A549 (cell line): ENCODE results near the gene ACE. TPM values are rescaled to one million over a fixed set of nuclear protein-coding genes. Genes with fewer than 3 reads are reported as not detected.

Experiments used
- ATAC-seq, 2 experiments: fragments of 200-7000 bp in 1 of 2; fragments of >200 bp in 1 of 2; cut with Nextera tagmentation in 1 of 2; cut with Tn5 transposase in 1 of 2; 3 replicates each; pipeline versions ENCODE4 v1.8.0 to v1.9.1; 2018 to 2020; ENCODE audit warnings: mild to moderate bottlenecking in 1 of 2, moderate library complexity in 1 of 2
- CTCF ChIA-PET: fragments of 300-600 bp; sonication (Branson Sonifier 250); formaldehyde crosslinking; extraction: SDS; loops from one replicate; lab custom pipeline; 2021; ENCODE audit warnings: antibody characterized with exemption, inconsistent platforms; lab: Yijun Ruan, JAX
- POLR2A ChIA-PET: fragments of 350-600 bp; formaldehyde crosslinking; extraction: SDS; loops from one replicate; lab custom pipeline; 2021; ENCODE audit warnings: antibody characterized with exemption, inconsistent platforms; lab: Yijun Ruan, JAX
- DNase-seq, 2 experiments: peaks; one replicate each; pipeline versions ENCODE4 v3.0.0 to v3.0.0-alpha.2; 2011 to 2016; ENCODE audit warnings: low read depth in 1 of 2, low spot score in 1 of 2
- FAIRE-seq: peaks from 2 replicates; lab custom pipeline; 2011; peaks lifted over from hg19 to GRCh38; lab: Jason Lieb, UNC
- H3K27ac ChIP-seq, 2 experiments: fragments of >200 bp; sonication (Bioruptor Twin); formaldehyde crosslinking; 3 replicates each; pipeline ENCODE4 v1.5.1; 2016 to 2017
- H3K4me1 ChIP-seq: fragments of >200 bp; sonication (Bioruptor Twin); formaldehyde crosslinking; 3 replicates; pipeline ENCODE4 v1.6.1; 2016
- H3K4me2 ChIP-seq: fragments of >200 bp; sonication (Bioruptor Twin); formaldehyde crosslinking; 3 replicates; pipeline ENCODE4 v1.6.1; 2016
- H3K4me3 ChIP-seq: fragments of >200 bp; sonication (Bioruptor Twin); formaldehyde crosslinking; 3 replicates; pipeline ENCODE4 v1.5.1; 2016
- H3K9me3 ChIP-seq: fragments of >200 bp; sonication (Bioruptor Twin); formaldehyde crosslinking; 3 replicates; pipeline ENCODE4 v1.6.1; 2016
- BCL3 ChIP-seq: fragments of >200 bp; sonication (Bioruptor Twin); formaldehyde crosslinking; IDR thresholded peaks from 3 replicates; pipeline ENCODE4 v1.6.1; 2016
- CBX2 ChIP-seq: fragments of 200-600 bp; sonication (generic); IDR thresholded peaks from 2 replicates; pipeline ENCODE4 v1.6.1; 2016; ENCODE audit warnings: low read depth, mild to moderate bottlenecking, borderline replicate concordance
- CBX8 ChIP-seq: fragments of 200-600 bp; sonication (generic); IDR thresholded peaks from 2 replicates; pipeline ENCODE4 v1.6.1; 2016
- CHD4 ChIP-seq: fragments of 200-600 bp; sonication (generic); IDR thresholded peaks from 2 replicates; pipeline ENCODE4 v1.6.1; 2016; ENCODE audit warnings: antibody characterized with exemption, mild to moderate bottlenecking, borderline replicate concordance
- ESRRA ChIP-seq: fragments of 150-350 bp; IDR thresholded peaks from 2 replicates; pipeline ENCODE4 v1.6.1; 2014; ENCODE audit warnings: mild to moderate bottlenecking, low read length, borderline replicate concordance
- FOSL2 ChIP-seq, 2 experiments: fragments of 450-650 bp in 1 of 2; fragments of >200 bp in 1 of 2; sonication (Bioruptor Twin) in 1 of 2; formaldehyde crosslinking; IDR thresholded peaks; 2 replicates each; pipeline versions ENCODE4 v1.5.0 to v1.6.1; 2016 to 2020; ENCODE audit warnings: mild to moderate bottlenecking in 1 of 2, moderate library complexity in 1 of 2
- JUNB ChIP-seq: fragments of >200 bp; sonication (Bioruptor Twin); formaldehyde crosslinking; IDR thresholded peaks from 2 replicates; pipeline ENCODE4 v1.6.1; 2016
- KDM1A ChIP-seq: fragments of 200-600 bp; sonication (generic); IDR thresholded peaks from 2 replicates; pipeline ENCODE4 v1.6.1; 2016; ENCODE audit warnings: low read depth, mild to moderate bottlenecking
- KDM5A ChIP-seq: fragments of 200-600 bp; sonication (generic); IDR thresholded peaks from 2 replicates; pipeline ENCODE4 v1.6.1; 2016; ENCODE audit warnings: antibody characterized with exemption, mild to moderate bottlenecking
- MAFK ChIP-seq: fragments of 450-650 bp; IDR thresholded peaks from 2 replicates; pipeline ENCODE4 v1.6.1; 2014; ENCODE audit not compliant: partially characterized antibody
- MAZ ChIP-seq: fragments of 150-350 bp; IDR thresholded peaks from 2 replicates; pipeline ENCODE4 v1.6.1; 2014; ENCODE audit warnings: antibody characterized with exemption, low read depth, low read length, borderline replicate concordance
- MYC ChIP-seq: IDR thresholded peaks from 2 replicates; pipeline ENCODE4 v1.6.1; 2012; ENCODE audit warnings: mild to moderate bottlenecking, inconsistent platforms, low read length, improper control_type of control experiment, borderline replicate concordance
- PBX3 ChIP-seq: IDR thresholded peaks from 2 replicates; pipeline ENCODE4 v1.6.1; 2012
- POLR2AphosphoS2 ChIP-seq: conservative IDR thresholded peaks from 2 replicates; pipeline ENCODE4 v1.6.1; 2012; ENCODE audit warnings: low read length, improper control_type of control experiment, inconsistent platforms
- RAD21 ChIP-seq, 2 experiments: fragments of >200 bp in 1 of 2; sonication (Bioruptor Twin) in 1 of 2; formaldehyde crosslinking in 1 of 2; IDR thresholded peaks in 1 of 2; conservative IDR thresholded peaks in 1 of 2; 2 replicates in 1 of 2; 3 replicates in 1 of 2; pipeline ENCODE4 v1.6.1; 2012 to 2018; ENCODE audit warnings: inconsistent platforms in 1 of 2
- RARB ChIP-seq: fragments of 250-450 bp; sonication (Bioruptor Pico); IDR thresholded peaks from 2 replicates; pipeline ENCODE4 v1.8.0; 2021; ENCODE audit warnings: mild to moderate bottlenecking, moderate library complexity
- RCOR1 ChIP-seq: fragments of 150-350 bp; IDR thresholded peaks from 2 replicates; pipeline ENCODE4 v1.6.1; 2014; ENCODE audit warnings: antibody characterized with exemption, low read length, low read depth
- RFX5 ChIP-seq: fragments of 450-650 bp; IDR thresholded peaks from 2 replicates; pipeline ENCODE4 v1.7.1; 2014; ENCODE audit warnings: antibody characterized with exemption, mild to moderate bottlenecking, moderate library complexity
- RNF2 ChIP-seq: fragments of 200-600 bp; sonication (generic); IDR thresholded peaks from 2 replicates; pipeline ENCODE4 v1.6.1; 2016; ENCODE audit warnings: low read depth, mild to moderate bottlenecking, antibody characterized with exemption, moderate library complexity, borderline replicate concordance
- SREBF2 ChIP-seq: fragments of 450-650 bp; IDR thresholded peaks from 2 replicates; pipeline ENCODE4 v1.6.1; 2014; ENCODE audit warnings: mild to moderate bottlenecking, moderate library complexity
- TP53 ChIP-seq: fragments of 250-450 bp; sonication (Bioruptor Pico); IDR thresholded peaks from 2 replicates; pipeline ENCODE4 v1.5.0; 2021; ENCODE audit warnings: mild to moderate bottlenecking, moderate library complexity
- ZC3H11A ChIP-seq: fragments of 450-650 bp; IDR thresholded peaks from 2 replicates; pipeline ENCODE4 v1.6.1; 2014; ENCODE audit warnings: antibody characterized with exemption, mild to moderate bottlenecking
- ZNF302 ChIP-seq: fragments of 250-450 bp; sonication (Bioruptor Pico); IDR thresholded peaks from 2 replicates; pipeline ENCODE4 v1.9.0; 2021; ENCODE audit warnings: inconsistent platforms, mild to moderate bottlenecking, moderate library complexity
- ZSCAN20 ChIP-seq: fragments of 250-450 bp; sonication (Bioruptor Pico); IDR thresholded peaks from 2 replicates; pipeline ENCODE4 v1.8.0; 2022; ENCODE audit warnings: mild to moderate bottlenecking, moderate library complexity
- WGBS: methylation state at CpG from one replicate; pipeline ENCODE4 v1.1.6; 2017; ENCODE audit errors: missing lambda C conversion rate; 5-methylcytosine and 5-hydroxymethylcytosine counted together
- polyA plus RNA-seq, 4 experiments: library from polyadenylated mRNA; depleted of rRNA in 3 of 4; stranded (reverse); fragments of >200 nt; fragmentation: RNase III in 1 of 4; extraction: RNeasy Plus Mini Kit Qiagen cat#74134 plus additional on column Dnase treatment in 1 of 4; gene quantifications; 2 replicates in 3 of 4; 3 replicates in 1 of 4; pipeline ENCODE4 v1.2.3, GENCODE V29; 2011 to 2017
- TF ChIP-seq, protein P1 (sequence below): fragments of 250-450 bp; sonication (Bioruptor Pico); IDR thresholded peaks from 2 replicates; pipeline ENCODE4 v1.5.0; 2021; ENCODE audit warnings: mild to moderate bottlenecking, moderate library complexity, borderline replicate concordance

ACE gene
- polyA plus RNA-seq, 2 of the 4 experiments (the other 2 are of a cell fraction) = 0.22 to 0.52 TPM

DNA sequence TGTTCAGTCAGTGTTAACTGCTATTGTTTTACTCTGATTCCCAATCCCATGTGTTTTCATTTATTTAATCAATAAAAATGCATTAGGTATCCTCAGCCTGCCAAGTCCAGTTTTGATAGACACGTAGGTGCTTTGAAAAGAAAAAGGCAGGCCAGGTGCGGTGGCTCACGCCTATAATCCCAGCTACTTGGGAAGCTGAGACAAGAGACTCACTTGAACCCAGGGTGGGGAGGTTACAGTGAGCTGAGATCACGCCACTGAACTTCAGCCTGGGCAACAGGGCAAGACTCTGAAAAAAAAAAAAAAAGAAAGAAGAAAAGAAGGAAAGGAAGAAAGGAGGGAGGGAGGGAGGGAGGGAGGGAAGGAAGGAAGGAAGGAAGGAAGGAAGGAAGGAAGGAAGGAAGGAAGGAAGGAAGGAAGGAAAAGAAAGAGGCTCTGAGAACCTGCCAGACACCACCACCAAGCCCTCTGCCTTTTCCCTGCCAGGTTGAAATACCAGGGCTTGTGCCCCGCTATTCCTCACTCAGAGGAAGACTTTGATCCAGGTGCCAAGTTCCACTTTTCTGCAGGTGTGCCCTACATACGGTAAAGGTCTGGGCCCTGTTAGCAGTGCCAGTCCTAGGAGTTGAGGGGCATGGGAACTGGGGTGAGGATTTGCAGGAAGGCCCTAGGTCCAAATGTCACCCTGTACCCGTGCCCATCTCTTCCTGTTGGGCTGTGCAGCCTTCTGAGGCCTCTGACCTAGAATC lies 36.2 kb downstream of the ACE start:
- H3K9me3 ChIP-seq = no peaks in the 10 kb centered on the region
- CTCF ChIA-PET = interaction anchor here (1.0 to 3.0 kb wide), 4 partner anchors 10 to 99 kb away, joined by 4 to 14 read pairs (median 7); partner anchors contain the start of gene KCNH6
- peak; percentile 17 to 34; a peak in 4 of 6 replicates for ATAC-seq
- POLR2A ChIA-PET = no interaction called here
- no peak overlapping the region for H3K4me2 ChIP-seq
- no peaks in the 10 kb centered on the region for H3K4me1 ChIP-seq
- TF ChIP-seq ZC3H11A (no peak), RARB (CRISPR knock-in tag) (no peak), ZSCAN20 (CRISPR knock-in tag) (no peak), JUNB (no peak), ZNF302 (CRISPR knock-in tag) (no peak), CBX2 (no peak), SREBF2 (no peak), MYC (no peak), MAZ (no peak), MAFK (no peak), CHD4 (no peak), KDM5A (no peak), RCOR1 (no peak)
- FAIRE-seq = no peak
- 57% methylated on average over 7 of the region's 7 CpGs for WGBS
- no peak overlapping the region for H3K27ac ChIP-seq
- DNase-seq = no peak
- no peak overlapping the region for H3K4me3 ChIP-seq

DNA sequence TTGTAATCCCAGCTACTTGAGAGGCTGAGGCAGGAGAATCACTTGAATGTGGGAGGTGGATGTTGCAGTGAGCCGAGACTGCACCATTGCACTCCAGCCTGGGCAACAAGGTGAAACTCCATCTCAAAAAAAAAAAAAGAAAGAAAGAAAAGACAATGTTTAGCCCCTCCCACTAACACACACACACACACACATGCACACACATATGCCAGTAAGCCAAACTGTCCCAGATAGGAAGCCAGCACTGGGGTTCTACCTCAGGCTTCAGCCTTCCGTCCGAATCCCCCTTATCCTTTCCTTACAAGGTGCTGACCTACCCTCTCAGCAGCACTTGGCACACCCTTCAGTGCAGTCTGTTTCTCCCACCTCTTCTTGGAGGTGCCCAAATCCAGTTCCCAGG lies 37.6 kb downstream of the ACE start:
- DNase-seq (no peak), ATAC-seq (peak in 1 of 2 experiments; percentile 16; a peak in 1 of 6 replicates), FAIRE-seq (no peak)
- 76% methylated on average over 3 of the region's 3 CpGs for WGBS
- no peak overlapping the region for H3K4me2 ChIP-seq
- H3K4me1 ChIP-seq = no peaks in the 10 kb centered on the region
- H3K9me3 ChIP-seq = no peaks in the 10 kb centered on the region
- no peak overlapping the region for H3K27ac ChIP-seq
- H3K4me3 ChIP-seq = no peak overlapping the region
- TF ChIP-seq ZNF302 (CRISPR knock-in tag) (no peak), POLR2AphosphoS2 (no peak), ESRRA (no peak), RAD21 (conservative IDR thresholded peaks at IDR 0.05 in 1 of 2, IDR thresholded peaks at IDR 0.05 in 1 of 2) (no peak), BCL3 (no peak)
- ChIA-PET POLR2A (no interaction called here), CTCF (interaction anchor here (1.0 to 3.0 kb wide), 7 partner anchors 9 to 98 kb away, joined by 3 to 14 read pairs (median 6); partner anchors contain the start of gene KCNH6)

- no peak for FAIRE-seq
- no peaks in the 10 kb centered on the region for H3K4me1 ChIP-seq
- TF ChIP-seq PBX3 = no peak
- TF ChIP-seq ZC3H11A = no peak
- TF ChIP-seq MYC = no peak
- no peak for TF ChIP-seq TP53 (CRISPR knock-in tag)
- no peak for TF ChIP-seq POLR2AphosphoS2
- TF ChIP-seq BCL3 = no peak
- no peak for TF ChIP-seq RAD21 (conservative IDR thresholded peaks at IDR 0.05 in 1 of 2, IDR thresholded peaks at IDR 0.05 in 1 of 2)
- TF ChIP-seq MAFK = no peak
- no peak for TF ChIP-seq FOSL2 (IDR thresholded peaks at IDR 0.05)
- TF ChIP-seq FOSL2 (CRISPR knock-in tag; IDR thresholded peaks at IDR 0.05) = no peak
- no peak for TF ChIP-seq CBX8
- no peak for TF ChIP-seq RARB (CRISPR knock-in tag)
- no peak for TF ChIP-seq RFX5
- TF ChIP-seq KDM1A = no peak
- TF ChIP-seq, protein P1, sequence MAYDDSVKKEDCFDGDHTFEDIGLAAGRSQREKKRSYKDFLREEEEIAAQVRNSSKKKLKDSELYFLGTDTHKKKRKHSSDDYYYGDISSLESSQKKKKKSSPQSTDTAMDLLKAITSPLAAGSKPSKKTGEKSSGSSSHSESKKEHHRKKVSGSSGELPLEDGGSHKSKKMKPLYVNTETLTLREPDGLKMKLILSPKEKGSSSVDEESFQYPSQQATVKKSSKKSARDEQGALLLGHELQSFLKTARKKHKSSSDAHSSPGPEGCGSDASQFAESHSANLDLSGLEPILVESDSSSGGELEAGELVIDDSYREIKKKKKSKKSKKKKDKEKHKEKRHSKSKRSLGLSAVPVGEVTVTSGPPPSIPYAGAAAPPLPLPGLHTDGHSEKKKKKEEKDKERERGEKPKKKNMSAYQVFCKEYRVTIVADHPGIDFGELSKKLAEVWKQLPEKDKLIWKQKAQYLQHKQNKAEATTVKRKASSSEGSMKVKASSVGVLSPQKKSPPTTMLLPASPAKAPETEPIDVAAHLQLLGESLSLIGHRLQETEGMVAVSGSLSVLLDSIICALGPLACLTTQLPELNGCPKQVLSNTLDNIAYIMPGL (CRISPR knock-in tag) = no peak
- TF ChIP-seq RNF2 = no peak
These were observed 38.1 kb downstream of the ACE start for GRCh38 chr17:63514974-63515373.

More at GRCh38 chr17:63514974-63515373, 38.1 kb downstream of the ACE start:
- DNase-seq = no peak
- no peak for ATAC-seq
- Histone ChIP-seq H3K27ac (no peak overlapping the region), H3K4me2 (no peak overlapping the region), H3K4me3 (no peak overlapping the region), H3K9me3 (no peaks in the 10 kb centered on the region)
- ChIA-PET POLR2A (no interaction called here), CTCF (interaction anchor here (0.8 to 3.0 kb wide), 10 partner anchors 9 to 98 kb away, joined by 3 to 14 read pairs (median 4); partner anchors contain the start of gene KCNH6)
- WGBS = 36% methylated on average over 2 of the region's 2 CpGs
